HG03378 (cell line): Measurements from ENCODE around the gene SEC24A.
A peak's percentile ranks its signal among the peaks of the same experiment; 100 is the strongest.
"Not testable (repeated sequence)": the region's sequence is repeated elsewhere in the genome, so short reads cannot be mapped to it uniquely, and the experiment has no call there.

Source experiments
- ATAC-seq: cut with Tn5 transposase; IDR thresholded peaks from one replicate; pipeline ENCODE4 v1.9.1; 2021; ENCODE audit warnings: mild to moderate bottlenecking, moderate library complexity; ENCODE audit not compliant: unreplicated experiment

SEC24A gene

DNA sequence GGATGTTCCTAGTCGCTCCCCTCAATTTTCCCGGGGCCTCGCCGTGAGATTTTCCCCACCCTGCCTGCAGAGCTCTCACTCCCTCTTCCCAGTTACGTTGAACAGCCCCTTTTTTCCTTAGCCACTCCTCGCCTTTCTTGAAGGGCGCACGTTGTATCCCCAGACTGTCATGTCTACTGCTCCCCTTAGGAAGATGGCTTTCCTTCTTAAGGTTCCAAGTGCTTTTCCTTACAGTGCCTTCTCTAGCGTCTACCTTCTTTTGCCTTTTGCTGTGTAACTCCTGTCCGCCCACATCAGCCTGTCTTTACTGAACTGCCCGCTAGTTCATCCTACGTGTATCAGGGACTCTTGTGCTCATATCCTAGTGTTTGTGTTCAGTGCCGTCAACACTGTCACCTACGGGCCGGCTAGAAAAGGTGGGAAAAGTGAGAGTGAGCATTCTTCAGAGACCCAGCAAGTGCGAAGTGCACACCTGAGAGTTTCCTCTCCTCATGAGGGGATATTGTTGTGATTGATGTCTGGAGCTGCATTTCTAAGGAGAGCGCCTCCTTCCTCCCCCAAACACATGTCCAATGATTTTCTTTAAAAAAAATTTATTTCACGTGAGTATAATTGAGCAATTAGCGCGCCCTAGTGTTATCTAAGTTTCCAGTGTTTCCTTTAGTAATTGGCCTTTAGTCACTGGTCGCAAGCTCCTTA lies 90.5 kb downstream of the SEC24A start:
- ATAC-seq = peak; percentile 25

DNA sequence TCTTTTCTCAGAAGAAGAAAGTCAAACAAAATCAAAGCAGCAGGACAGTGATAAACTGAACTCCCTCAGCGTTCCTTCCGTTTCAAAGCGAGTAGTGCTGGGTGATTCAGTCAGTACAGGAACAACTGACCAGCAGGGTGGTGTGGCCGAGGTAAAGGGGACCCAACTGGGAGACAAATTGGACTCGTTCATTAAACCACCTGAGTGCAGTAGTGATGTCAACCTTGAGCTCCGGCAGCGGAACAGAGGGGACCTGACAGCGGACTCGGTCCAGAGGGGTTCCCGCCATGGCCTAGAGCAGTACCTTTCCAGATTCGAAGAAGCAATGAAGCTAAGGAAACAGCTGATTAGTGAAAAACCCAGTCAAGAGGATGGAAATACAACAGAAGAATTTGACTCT lies 92.5 kb downstream of the SEC24A start:
- no peak for ATAC-seq

DNA sequence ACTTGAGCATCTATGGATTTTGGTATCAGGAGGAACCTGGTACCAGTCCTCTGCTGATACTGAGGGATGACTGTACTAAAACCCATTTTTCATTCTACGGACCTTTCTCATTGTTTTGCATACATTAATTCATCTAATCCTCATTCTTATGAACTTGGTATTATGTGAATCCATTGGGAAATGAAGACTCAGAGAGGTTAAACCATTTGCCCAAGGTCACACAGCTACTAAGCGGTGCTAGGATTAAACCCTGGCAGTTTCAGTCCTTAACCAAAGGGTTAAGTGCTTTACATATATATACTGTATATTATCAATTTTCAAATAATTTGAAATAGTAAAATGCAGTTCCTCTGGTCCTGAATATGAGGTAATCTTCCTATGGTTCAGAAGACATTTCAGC lies 93.5 kb downstream of the SEC24A start:
- no peak for ATAC-seq

DNA sequence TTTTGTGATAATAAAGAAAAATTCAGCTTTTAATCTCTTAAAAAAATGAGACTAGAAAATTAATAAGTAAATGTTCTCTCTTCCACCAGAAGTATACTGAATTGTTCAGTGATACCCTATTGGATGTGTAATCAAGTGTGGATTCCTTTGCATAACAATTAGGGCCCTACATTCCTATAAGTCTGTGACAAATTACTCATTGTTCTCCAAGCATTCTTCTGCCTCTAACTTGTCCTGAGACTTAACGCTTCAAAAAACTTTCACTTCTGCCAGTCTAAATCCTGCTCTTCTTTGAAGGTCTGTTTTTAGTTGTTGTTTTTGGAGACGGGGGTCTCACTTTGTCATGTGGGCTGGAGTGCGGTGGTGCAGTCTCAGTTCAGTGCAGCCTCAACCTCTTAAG lies 100.8 kb downstream of the SEC24A start:
- no peak for ATAC-seq

DNA sequence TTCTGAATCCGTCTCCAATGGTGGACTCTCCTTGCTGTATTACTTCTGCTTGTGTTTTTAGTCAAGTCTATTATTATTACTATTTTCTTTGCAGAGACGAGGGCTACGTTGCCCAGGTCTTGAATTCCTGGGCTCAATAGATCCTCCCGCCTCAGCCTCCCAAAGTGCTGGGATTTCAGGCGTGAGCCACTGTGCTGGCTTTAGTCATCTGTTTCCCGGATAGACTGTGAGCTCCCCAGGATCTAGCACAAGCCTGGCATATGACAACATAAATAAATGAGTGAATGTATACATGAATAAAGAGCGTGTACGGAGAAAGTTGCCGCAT lies 109.6 kb downstream of the SEC24A start:
- no peak for ATAC-seq

DNA sequence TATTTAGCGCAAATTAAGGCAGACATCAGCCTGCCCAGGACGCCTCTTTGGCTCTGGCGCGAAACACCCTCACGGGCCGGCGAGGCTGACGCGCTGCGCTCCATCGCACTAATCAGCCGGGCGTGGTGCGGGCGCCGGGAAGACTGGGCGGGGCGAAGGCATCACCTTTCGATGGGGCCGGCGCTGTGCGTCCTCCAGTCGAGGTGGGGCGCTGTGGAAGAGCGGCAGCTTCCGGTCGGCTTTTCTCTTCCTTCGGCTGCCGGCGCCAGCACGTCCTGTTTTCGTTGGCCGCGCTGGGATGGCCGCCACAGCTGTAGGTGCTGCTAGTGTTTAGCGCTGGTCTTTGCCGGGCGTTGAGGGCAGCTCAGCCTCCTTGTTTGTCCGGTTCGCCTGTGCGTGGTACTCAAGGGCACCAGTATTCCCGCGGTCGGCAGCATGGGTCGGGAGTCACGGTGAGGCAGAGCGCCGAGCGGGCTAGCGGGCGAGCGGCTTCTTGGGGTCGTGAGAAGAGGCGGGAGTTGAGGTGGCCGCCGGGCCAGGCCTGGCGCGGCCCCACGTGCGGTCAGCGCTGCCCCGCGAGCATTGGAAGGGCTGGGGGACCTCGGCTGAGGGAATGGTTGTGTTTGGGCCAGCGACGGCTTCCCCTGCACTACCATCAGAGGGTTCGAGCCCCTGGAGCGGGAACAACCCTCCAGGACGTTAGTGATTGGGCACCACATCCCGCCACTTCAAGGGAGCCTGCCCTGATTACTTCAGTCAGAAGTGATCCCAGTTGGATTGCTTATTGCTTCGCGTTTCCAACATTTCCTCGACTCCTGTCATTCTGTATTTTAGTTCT lies 110.1 kb downstream of the SEC24A start, which contains the start of gene DDX46:
Gene DDX46 (plus strand): TSS at position 276 of the 838 bp plus-strand sequence. CDS start 160 bp downstream, at position 436.
- ATAC-seq = peak; percentile 88

DNA sequence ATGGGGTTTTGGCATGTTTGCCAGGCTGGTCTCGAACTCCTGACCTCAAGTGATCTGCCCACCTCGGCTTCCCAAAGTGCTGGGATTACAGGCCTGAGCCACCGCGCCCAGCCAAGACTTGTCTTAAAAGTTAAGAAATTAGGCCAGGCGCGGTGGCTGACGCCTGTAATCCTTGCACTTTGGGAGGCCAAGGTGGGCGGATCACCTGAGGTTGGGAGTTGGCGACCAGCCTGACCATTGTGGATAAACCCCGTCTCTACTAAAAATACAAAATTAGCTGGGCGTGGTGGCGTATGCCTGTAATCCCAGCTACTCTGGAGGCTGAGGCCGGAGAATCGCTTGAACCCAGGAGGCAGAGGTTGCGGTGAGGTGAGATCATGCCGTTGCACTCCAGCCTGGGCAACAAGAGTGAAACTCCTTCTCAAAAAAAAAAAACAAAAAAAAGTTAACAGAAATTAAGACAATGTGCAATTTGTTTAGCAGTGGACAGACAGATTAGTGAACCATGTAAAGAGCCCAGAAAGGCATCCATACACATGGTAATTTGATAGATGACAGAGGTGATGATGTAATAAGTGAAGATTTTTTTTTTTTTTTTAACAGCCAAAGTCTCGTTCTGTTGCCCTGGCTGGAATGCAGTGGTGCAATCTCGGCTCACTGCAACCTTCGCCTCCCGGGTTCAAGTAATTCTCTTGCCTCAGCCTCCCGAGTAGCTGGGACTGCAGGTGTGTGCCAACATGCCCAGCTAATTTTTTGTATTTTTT lies 119.1 kb downstream of the SEC24A start:
- not testable (repeated sequence) for ATAC-seq

DNA sequence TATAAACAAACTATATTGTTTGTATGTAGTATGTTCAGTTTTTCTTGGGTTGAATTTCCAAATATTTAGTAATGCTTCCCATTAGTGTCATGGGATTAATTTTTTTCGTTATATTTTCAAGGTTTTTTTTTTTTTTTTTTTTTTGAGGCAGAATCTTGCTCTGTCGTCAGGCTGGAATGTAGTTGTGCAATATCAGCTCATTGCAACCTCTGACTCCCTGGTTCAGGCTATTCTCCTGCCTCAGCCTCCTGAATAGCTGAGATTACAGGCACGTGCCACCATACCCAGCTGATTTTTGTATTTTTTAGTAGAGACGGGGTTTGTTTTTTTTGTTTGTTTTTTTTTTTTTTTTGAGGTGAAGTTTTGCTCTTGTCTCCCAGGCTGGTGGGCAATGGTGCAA lies 120.6 kb downstream of the SEC24A start:
- ATAC-seq = no peak

DNA sequence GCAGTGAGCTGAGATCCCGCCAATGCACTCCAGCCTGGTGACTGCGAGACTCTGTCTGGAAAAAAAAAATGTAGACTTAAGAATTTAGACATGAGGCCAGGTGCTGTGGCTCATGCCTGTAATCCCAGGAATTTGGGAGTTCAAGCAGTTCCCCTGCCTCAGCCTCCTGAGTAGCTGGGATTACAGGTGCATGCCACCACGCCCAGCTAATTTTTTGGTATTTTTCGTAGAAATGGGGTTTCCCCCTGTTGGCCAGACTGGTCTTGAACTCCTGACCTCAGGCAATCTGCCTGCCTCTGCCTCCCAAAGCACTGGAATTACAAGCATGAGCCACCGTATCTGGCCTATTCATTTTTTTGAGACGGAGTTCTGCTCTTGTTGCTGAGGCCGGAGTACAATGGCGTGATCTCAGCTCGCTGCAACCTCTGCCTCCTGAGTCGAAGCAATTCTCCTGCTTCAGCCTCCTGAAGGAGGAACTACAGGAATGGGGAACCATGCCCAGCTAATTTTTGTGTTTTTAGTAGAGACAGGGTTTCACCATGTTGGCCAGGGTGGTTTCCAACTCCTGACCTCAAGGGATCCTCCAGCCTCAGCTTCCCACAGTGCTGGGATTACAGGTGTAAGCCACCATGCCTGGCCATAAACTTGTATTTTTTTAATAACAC lies 124.0 kb downstream of the SEC24A start:
- no peak for ATAC-seq

DNA sequence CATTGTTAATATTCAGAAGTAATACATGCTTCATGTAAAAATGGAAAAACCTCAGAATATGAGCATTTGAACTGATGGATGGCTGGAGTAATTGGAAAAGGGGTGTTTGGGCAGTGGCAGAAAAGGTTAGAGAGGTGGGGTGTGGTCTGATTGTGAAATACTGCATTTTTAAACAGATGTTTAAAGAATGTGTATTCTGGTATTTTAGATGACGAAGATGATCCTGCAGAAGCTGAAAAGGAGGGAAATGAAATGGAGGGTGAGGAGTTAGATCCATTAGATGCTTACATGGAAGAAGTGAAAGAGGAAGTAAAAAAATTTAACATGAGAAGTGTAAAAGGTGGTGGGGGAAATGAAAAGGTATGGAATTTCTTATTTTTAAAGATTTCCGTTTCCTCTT lies 128.8 kb downstream of the SEC24A start:
- no peak for ATAC-seq
